ENCODE data around the gene ARL6IP6. TPM values are rescaled to one million over a fixed set of nuclear protein-coding genes. Genes with fewer than 3 reads are reported as not detected.

Gene ARL6IP6
- total and polyA plus RNA-seq, 10 of the 15 experiments (the other 5 are each of a cell fraction or from before 2014, with no cell fraction given): 15.8 to 87.3 (median 28.4) TPM

- ChIA-PET CTCF (interaction anchor here (7.2 kb wide), 1 partner anchor 7 kb away, joined by 28 read pairs; no protein-coding TSS in a partner anchor), POLR2A (interaction anchor here (0.6 kb wide), 1 partner anchor 8 kb away, joined by 3 read pairs; the partner anchor contains the start of gene PRPF40A), SMC1A (ENCODE audit: uncharacterized antibody, unreplicated experiment) (interaction anchor here (1.6 kb wide), 1 partner anchor 9 kb away, joined by 4 read pairs; the partner anchor contains the start of gene PRPF40A), RAD21 (ENCODE audit: unreplicated experiment) (no interaction called here)
- intact Hi-C loops (cut with micrococcal nuclease; ENCODE audit: unreplicated experiment) (no loop called here), in situ Hi-C loops (cut with MboI) (loop anchor here (25.0 kb wide), 1 partner anchor 1421 kb away; the partner anchor contains the start of gene NMI)
- no peak overlapping the region for H3K27ac ChIP-seq (ENCODE audit: control insufficient read depth, insufficient read depth)
- H3K4me2 ChIP-seq (ENCODE audit: control insufficient read depth, insufficient read depth): no peak overlapping the region
- peaks cover 89% of the 10 kb centered on the region for H3K79me2 ChIP-seq (ENCODE audit: control insufficient read depth, insufficient read depth, low read length)
- no peak for DNase-seq (ENCODE audit: low read depth, low spot score)
- no peak for ATAC-seq
- BruUV-seq (replicated peaks): no TSS peak
- no peak overlapping the region for H3K4me3 ChIP-seq
- no peak overlapping the region for H2AFZ ChIP-seq (ENCODE audit: control insufficient read depth, low read depth, low read length)
- no peaks in the 10 kb centered on the region; the same call in 2 of the 3 replicates for H3K9me3 ChIP-seq (replicated peaks; ENCODE audit: control insufficient read depth, insufficient read depth, low read length)
- H3K9ac ChIP-seq (ENCODE audit: control insufficient read depth, insufficient read depth, low read length): no peak overlapping the region
- FAIRE-seq: no peak
- WGBS (ENCODE audit: insufficient coverage, insufficient replicate concordance, low lambda C conversion rate, missing lambda C conversion rate): 96% methylated on average over 2 of the region's 2 CpGs
- H3K36me3 ChIP-seq (ENCODE audit: control insufficient read depth in 2 of 2, insufficient read depth in 2 of 2, low read length in 1 of 2): peaks cover 6 to 34% of the 10 kb centered on the region in 2 experiments
- TF ChIP-seq CBX5 (IDR thresholded peaks at IDR 0.05; ENCODE audit: low read depth) (0 out of 2 replicates have a peak, but pooled peaks have one; percentile 30), SPI1 (IDR thresholded peaks at IDR 0.05; ENCODE audit: borderline replicate concordance, insufficient read depth, low read depth, low read length) (no peak), PAX5 (IDR thresholded peaks at IDR 0.05; ENCODE audit: borderline replicate concordance, low read depth, low read length) (no peak), ZNF622 (IDR thresholded peaks at IDR 0.05) (no peak)
- no peaks in the 10 kb centered on the region for H4K20me1 ChIP-seq (ENCODE audit: control insufficient read depth, insufficient read depth)
- H3K4me1 ChIP-seq (ENCODE audit: control insufficient read depth, insufficient read depth, low read length): no peaks in the 10 kb centered on the region
- H3K27me3 ChIP-seq (replicated peaks in 1 of 2; ENCODE audit: control insufficient read depth in 2 of 2, insufficient read depth in 2 of 2, low read length in 1 of 2): no peaks in the 10 kb centered on the region
These were observed 9.7 kb upstream of the ARL6IP6 start for GRCh38 chr2:152708742-152709141.

- H4K20me1 ChIP-seq (ENCODE audit: control insufficient read depth, insufficient read depth): no peaks in the 10 kb centered on the region
- 4% methylated on average over 2 of the region's 2 CpGs for WGBS (ENCODE audit: insufficient coverage, insufficient replicate concordance, low lambda C conversion rate, missing lambda C conversion rate)
- peaks cover 5 to 34% of the 10 kb centered on the region in 2 experiments for H3K36me3 ChIP-seq (ENCODE audit: control insufficient read depth in 2 of 2, insufficient read depth in 2 of 2, low read length in 1 of 2)
- TF ChIP-seq ZNF384 (IDR thresholded peaks at IDR 0.05; ENCODE audit: borderline replicate concordance, low read depth, low read length): no peak
- TF ChIP-seq MYC (IDR thresholded peaks at IDR 0.05; ENCODE audit: insufficient read depth, insufficient read length, insufficient replicate concordance, low read length, severe bottlenecking): no peak
- no peak for TF ChIP-seq NRF1 (conservative IDR thresholded peaks at IDR 0.05; ENCODE audit: low read depth, low read length)
- TF ChIP-seq ZNF687 (IDR thresholded peaks at IDR 0.05): no peak
- no peak for TF ChIP-seq PAX8 (IDR thresholded peaks at IDR 0.05)
- TF ChIP-seq MTA2 (IDR thresholded peaks at IDR 0.05; ENCODE audit: low read depth): no peak
These were observed 7.7 kb upstream of the ARL6IP6 start for GRCh38 chr2:152710713-152711112.

More at GRCh38 chr2:152710713-152711112, 7.7 kb upstream of the ARL6IP6 start:
- H2AFZ ChIP-seq (ENCODE audit: control insufficient read depth, low read depth, low read length): no peak overlapping the region
- H3K9me3 ChIP-seq (replicated peaks; ENCODE audit: control insufficient read depth, insufficient read depth, low read length): no peaks in the 10 kb centered on the region; the same call in 2 of the 3 replicates
- H3K79me2 ChIP-seq (ENCODE audit: control insufficient read depth, insufficient read depth, low read length): peaks cover 92% of the 10 kb centered on the region
- DNase-seq (ENCODE audit: low read depth, low spot score) (no peak), ATAC-seq (no peak), FAIRE-seq (no peak)
- CTCF ChIA-PET: interaction anchor here (1.4 kb wide), 1 partner anchor 16 kb away, joined by 3 read pairs; no protein-coding TSS in a partner anchor
- no peak overlapping the region for H3K4me3 ChIP-seq
- RAD21 ChIA-PET (ENCODE audit: unreplicated experiment): interaction anchor here (1.6 kb wide), 1 partner anchor 32 kb away, joined by 4 read pairs; no protein-coding TSS in a partner anchor
- in situ Hi-C loops (cut with MboI): loop anchor here (25.0 kb wide), 1 partner anchor 1423 kb away; the partner anchor contains the start of gene NMI
- intact Hi-C loops (cut with micrococcal nuclease; ENCODE audit: unreplicated experiment): loop anchor here (10.0 kb wide), 1 partner anchor 1426 kb away; the partner anchor contains the start of gene NMI
- no peaks in the 10 kb centered on the region for H3K27me3 ChIP-seq (replicated peaks in 1 of 2; ENCODE audit: control insufficient read depth in 2 of 2, insufficient read depth in 2 of 2, low read length in 1 of 2)
- H3K27ac ChIP-seq (ENCODE audit: control insufficient read depth, insufficient read depth): no peak overlapping the region
- SMC1A ChIA-PET (ENCODE audit: uncharacterized antibody, unreplicated experiment): no interaction called here
- H3K4me1 ChIP-seq (ENCODE audit: control insufficient read depth, insufficient read depth, low read length): no peaks in the 10 kb centered on the region
- BruUV-seq (replicated peaks): no TSS peak
- no peak overlapping the region for H3K4me2 ChIP-seq (ENCODE audit: control insufficient read depth, insufficient read depth)
- H3K9ac ChIP-seq (ENCODE audit: control insufficient read depth, insufficient read depth, low read length): no peak overlapping the region
- POLR2A ChIA-PET: interaction anchor here (1.6 kb wide), 1 partner anchor 12 kb away, joined by 6 read pairs; no protein-coding TSS in a partner anchor
